ENCODE measurements around the gene SLC24A3. TPM values are rescaled to one million over a fixed set of nuclear protein-coding genes. Genes with fewer than 3 reads are reported as not detected.

Gene SLC24A3
- total RNA-seq, 2 experiments from 2014 or later = not detected

- Mint-ChIP-seq H3K9me3 (peaks cover 2% of the 10 kb centered on the region), H3K27me3 (no peaks in the 10 kb centered on the region), H3K4me1 (no peaks in the 10 kb centered on the region), H3K4me3 (no peak overlapping the region), H3K36me3 (ENCODE audit: low read depth) (no peaks in the 10 kb centered on the region), H3K27ac (no peak overlapping the region)
- POLR2A ChIA-PET = no interaction called here
- DNase-seq = no peak
- CTCF ChIA-PET = no interaction called here
Observed at GRCh38 chr20:19308146-19308545, 95.7 kb downstream of the SLC24A3 start.

- no peak for DNase-seq
- Mint-ChIP-seq H3K27ac (no peak overlapping the region), H3K4me1 (no peaks in the 10 kb centered on the region), H3K36me3 (ENCODE audit: low read depth) (no peaks in the 10 kb centered on the region), H3K27me3 (no peaks in the 10 kb centered on the region), H3K9me3 (no peaks in the 10 kb centered on the region), H3K4me3 (no peak overlapping the region)
- POLR2A ChIA-PET = no interaction called here
- CTCF ChIA-PET = no interaction called here
Observed at GRCh38 chr20:19310541-19310940, 98.1 kb downstream of the SLC24A3 start.

- Mint-ChIP-seq H3K4me3 (no peak overlapping the region), H3K36me3 (ENCODE audit: low read depth) (no peaks in the 10 kb centered on the region), H3K27me3 (no peaks in the 10 kb centered on the region), H3K4me1 (no peaks in the 10 kb centered on the region), H3K9me3 (no peaks in the 10 kb centered on the region), H3K27ac (no peak overlapping the region)
- no peak for DNase-seq
- POLR2A ChIA-PET = no interaction called here
- CTCF ChIA-PET = no interaction called here
Observed at GRCh38 chr20:19313342-19314069, 101.1 kb downstream of the SLC24A3 start.

- ChIA-PET CTCF (no interaction called here), POLR2A (no interaction called here)
- Mint-ChIP-seq H3K27me3 (peaks cover 2% of the 10 kb centered on the region), H3K36me3 (ENCODE audit: low read depth) (no peaks in the 10 kb centered on the region), H3K9me3 (no peaks in the 10 kb centered on the region), H3K27ac (no peak overlapping the region), H3K4me1 (no peaks in the 10 kb centered on the region), H3K4me3 (no peak overlapping the region)
- DNase-seq = no peak
Observed at GRCh38 chr20:19314621-19315020, 102.2 kb downstream of the SLC24A3 start.

- ChIA-PET POLR2A (no interaction called here), CTCF (interaction anchor here (1.2 kb wide), 1 partner anchor 14 kb away, joined by 3 read pairs; no protein-coding TSS in a partner anchor)
- H3K36me3 Mint-ChIP-seq (ENCODE audit: low read depth) = no peaks in the 10 kb centered on the region
- DNase-seq = no peak
- H3K27ac Mint-ChIP-seq = no peak overlapping the region
- H3K4me3 Mint-ChIP-seq = no peak overlapping the region
- no peaks in the 10 kb centered on the region for H3K4me1 Mint-ChIP-seq
- no peaks in the 10 kb centered on the region for H3K9me3 Mint-ChIP-seq
- H3K27me3 Mint-ChIP-seq = peaks cover 2% of the 10 kb centered on the region
Observed at GRCh38 chr20:19317237-19318069, 105.0 kb downstream of the SLC24A3 start.

DNA sequence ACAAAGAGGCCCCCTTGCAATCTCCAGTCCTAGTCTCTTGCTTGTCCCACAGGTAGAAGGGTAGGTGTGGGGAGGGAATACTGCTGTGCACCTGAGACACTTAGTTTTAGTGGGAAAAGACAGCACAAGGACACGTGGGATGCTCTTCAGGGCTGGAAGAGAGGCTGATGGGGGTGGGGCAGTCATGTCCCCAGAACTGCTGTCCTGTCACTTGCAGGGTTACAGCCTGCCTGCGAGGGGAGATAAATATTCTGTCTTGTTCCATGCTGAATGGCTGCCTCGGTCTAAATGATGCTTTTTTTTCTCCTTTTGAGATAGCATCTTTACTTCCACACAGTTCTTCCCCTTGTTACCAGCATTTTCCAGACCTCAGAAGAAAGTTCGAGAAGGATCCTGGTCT, 106.2 kb downstream of the SLC24A3 start:
- H3K27ac Mint-ChIP-seq = no peak overlapping the region
- H3K36me3 Mint-ChIP-seq (ENCODE audit: low read depth) = no peaks in the 10 kb centered on the region
- peaks cover 2% of the 10 kb centered on the region for H3K27me3 Mint-ChIP-seq
- no peaks in the 10 kb centered on the region for H3K9me3 Mint-ChIP-seq
- DNase-seq = no peak
- no peaks in the 10 kb centered on the region for H3K4me1 Mint-ChIP-seq
- ChIA-PET CTCF (no interaction called here), POLR2A (no interaction called here)
- no peak overlapping the region for H3K4me3 Mint-ChIP-seq

DNA sequence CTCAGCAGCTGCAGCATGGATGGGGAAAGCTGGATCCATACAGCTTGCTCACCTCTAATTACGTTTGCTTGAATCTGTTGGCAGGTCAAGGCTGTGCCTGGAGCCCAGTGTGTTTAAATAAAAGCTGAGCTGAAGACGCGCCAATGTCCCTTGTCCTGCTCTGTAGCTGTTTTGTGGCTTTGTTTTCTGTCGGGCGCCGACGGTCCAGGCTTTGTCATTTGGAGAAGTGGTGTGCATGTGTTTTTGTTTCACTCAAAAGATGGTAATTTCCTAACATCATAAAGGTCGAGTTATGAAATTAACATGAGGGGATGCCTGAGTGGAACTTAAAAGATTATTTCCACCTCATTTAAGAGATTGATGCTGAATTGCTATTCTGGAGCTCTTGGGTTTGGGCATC, 107.6 kb downstream of the SLC24A3 start:
- H3K27me3 Mint-ChIP-seq = peaks cover 2% of the 10 kb centered on the region
- ChIA-PET POLR2A (no interaction called here), CTCF (no interaction called here)
- no peaks in the 10 kb centered on the region for H3K9me3 Mint-ChIP-seq
- no peak for DNase-seq
- H3K4me3 Mint-ChIP-seq = no peak overlapping the region
- H3K4me1 Mint-ChIP-seq = no peaks in the 10 kb centered on the region
- H3K36me3 Mint-ChIP-seq (ENCODE audit: low read depth) = no peaks in the 10 kb centered on the region
- no peak overlapping the region for H3K27ac Mint-ChIP-seq

DNA sequence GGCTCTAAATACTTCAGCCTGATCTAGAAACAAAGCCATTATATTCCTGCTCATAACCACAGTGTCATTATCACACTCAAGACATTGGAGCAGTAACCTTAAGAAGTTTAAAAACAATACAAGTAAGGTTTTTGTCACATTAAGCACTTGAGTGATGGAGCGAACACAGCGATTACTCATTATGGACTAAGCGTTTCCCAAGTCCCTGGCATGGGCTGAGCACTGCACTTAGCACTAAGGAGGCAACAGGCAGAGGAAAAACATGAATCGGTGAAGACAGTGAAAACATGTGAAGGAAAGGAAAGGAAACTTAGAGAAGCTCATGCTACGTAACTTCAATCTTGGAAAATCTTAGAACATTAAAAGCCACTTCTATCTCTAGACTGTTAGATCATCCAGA, 108.7 kb downstream of the SLC24A3 start:
- POLR2A ChIA-PET = no interaction called here
- CTCF ChIA-PET = no interaction called here
- Mint-ChIP-seq H3K36me3 (ENCODE audit: low read depth) (no peaks in the 10 kb centered on the region), H3K27ac (no peak overlapping the region), H3K27me3 (peaks cover 2% of the 10 kb centered on the region), H3K4me3 (no peak overlapping the region), H3K9me3 (no peaks in the 10 kb centered on the region), H3K4me1 (no peaks in the 10 kb centered on the region)
- no peak for DNase-seq

- H3K27me3 Mint-ChIP-seq = peaks cover 2% of the 10 kb centered on the region
- no peak for DNase-seq
- no peaks in the 10 kb centered on the region for H3K4me1 Mint-ChIP-seq
- no peak overlapping the region for H3K4me3 Mint-ChIP-seq
- POLR2A ChIA-PET = no interaction called here
- H3K9me3 Mint-ChIP-seq = no peaks in the 10 kb centered on the region
- CTCF ChIA-PET = no interaction called here
- no peaks in the 10 kb centered on the region for H3K36me3 Mint-ChIP-seq (ENCODE audit: low read depth)
- H3K27ac Mint-ChIP-seq = no peak overlapping the region
Observed at GRCh38 chr20:19322061-19322985, 109.9 kb downstream of the SLC24A3 start.

GRCh38 chr20:19327401-19327800, 115.0 kb downstream of the SLC24A3 start:
- no peaks in the 10 kb centered on the region for H3K36me3 Mint-ChIP-seq (ENCODE audit: low read depth)
- H3K4me1 Mint-ChIP-seq = no peaks in the 10 kb centered on the region
- CTCF ChIA-PET = no interaction called here
- H3K27ac Mint-ChIP-seq = no peak overlapping the region
- H3K4me3 Mint-ChIP-seq = no peak overlapping the region
- POLR2A ChIA-PET = no interaction called here
- H3K27me3 Mint-ChIP-seq = no peaks in the 10 kb centered on the region
- DNase-seq = no peak
- H3K9me3 Mint-ChIP-seq = no peaks in the 10 kb centered on the region

GRCh38 chr20:19328676-19329075, 116.2 kb downstream of the SLC24A3 start:
- Mint-ChIP-seq H3K27me3 (no peaks in the 10 kb centered on the region), H3K36me3 (ENCODE audit: low read depth) (no peaks in the 10 kb centered on the region), H3K4me3 (no peak overlapping the region), H3K4me1 (no peaks in the 10 kb centered on the region), H3K9me3 (no peaks in the 10 kb centered on the region), H3K27ac (no peak overlapping the region)
- ChIA-PET CTCF (no interaction called here), POLR2A (no interaction called here)
- DNase-seq = no peak

DNA sequence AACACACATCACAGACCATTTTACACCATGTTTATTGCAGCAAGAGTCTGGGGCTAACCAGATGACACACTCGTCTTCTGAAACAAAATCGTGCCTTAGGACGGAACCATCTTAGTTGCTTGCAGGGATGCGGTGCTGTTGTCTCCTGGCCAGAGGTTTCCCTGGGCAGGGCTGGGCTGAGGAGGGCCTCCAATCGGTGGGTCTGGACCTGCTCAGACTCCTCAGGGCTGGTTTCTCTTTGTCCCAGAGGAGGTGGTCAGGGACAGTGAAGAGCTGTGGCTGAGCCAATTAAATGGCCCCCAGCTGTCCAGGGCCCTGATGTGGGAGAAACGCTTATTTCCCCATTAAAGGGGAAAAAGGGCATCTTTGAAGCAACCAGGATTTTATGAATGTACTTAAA, 117.6 kb downstream of the SLC24A3 start:
- no peak for DNase-seq
- ChIA-PET POLR2A (no interaction called here), CTCF (no interaction called here)
- H3K9me3 Mint-ChIP-seq = no peaks in the 10 kb centered on the region
- H3K27me3 Mint-ChIP-seq = no peaks in the 10 kb centered on the region
- no peaks in the 10 kb centered on the region for H3K36me3 Mint-ChIP-seq (ENCODE audit: low read depth)
- no peak overlapping the region for H3K4me3 Mint-ChIP-seq
- H3K4me1 Mint-ChIP-seq = no peaks in the 10 kb centered on the region
- H3K27ac Mint-ChIP-seq = no peak overlapping the region

- Mint-ChIP-seq H3K9me3 (no peaks in the 10 kb centered on the region), H3K4me3 (no peak overlapping the region), H3K27me3 (no peaks in the 10 kb centered on the region), H3K27ac (no peak overlapping the region), H3K36me3 (ENCODE audit: low read depth) (no peaks in the 10 kb centered on the region), H3K4me1 (no peaks in the 10 kb centered on the region)
- ChIA-PET CTCF (no interaction called here), POLR2A (no interaction called here)
- no peak for DNase-seq
Observed at GRCh38 chr20:19330731-19331130, 118.3 kb downstream of the SLC24A3 start.

All from activated CD4-positive, alpha-beta T cell treated with anti-CD3 and anti-CD28 coated beads, Interleukin-2, amount 10 ng/mL, durations not matched to agents 7 days and 5 days (primary cell).